KOPT-K1 (cell line): ENCODE data around the gene FEZ2.

ENCODE experiments used
- H3K27ac ChIP-seq: fragments of 200-600 bp; sonication (generic); 2 replicates; pipeline ENCODE4 v1.5.1; 2016; ENCODE audit warnings: antibody characterized with exemption, mild to moderate bottlenecking, low read depth, low read length; ENCODE audit not compliant: poor library complexity, severe bottlenecking
- H3K36me3 ChIP-seq: fragments of 200-600 bp; sonication (generic); 2 replicates; pipeline ENCODE4 v1.5.1; 2017; ENCODE audit warnings: antibody characterized with exemption, mild to moderate bottlenecking, low read length, moderate library complexity; ENCODE audit not compliant: insufficient read depth
- H3K9me3 ChIP-seq: fragments of 200-600 bp; sonication (generic); 2 replicates; pipeline ENCODE4 v1.5.1; 2017; ENCODE audit warnings: antibody characterized with exemption, low read length, mild to moderate bottlenecking; ENCODE audit not compliant: insufficient read depth, poor library complexity, severe bottlenecking

Gene FEZ2

DNA sequence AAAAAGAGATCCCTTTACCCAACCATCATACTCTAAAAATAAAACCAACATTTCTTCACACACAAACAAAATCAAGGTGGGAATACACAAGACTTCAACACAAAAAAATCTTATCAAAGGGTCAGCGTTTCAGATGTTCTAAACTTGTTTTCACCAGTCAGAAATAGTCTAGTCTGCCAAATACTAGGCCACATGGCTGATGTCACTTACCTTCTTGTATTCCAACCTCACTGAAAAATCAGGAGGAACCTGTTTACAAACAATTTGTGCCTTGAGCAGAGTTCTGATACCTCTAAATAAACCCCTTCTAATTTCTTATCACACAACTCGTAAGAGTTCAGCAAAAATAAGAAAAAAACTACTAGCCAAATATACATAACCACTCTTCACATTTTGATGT lies 20.1 kb downstream of the FEZ2 start:
- Histone ChIP-seq H3K9me3 (no peaks in the 10 kb centered on the region), H3K36me3 (peaks cover 96% of the 10 kb centered on the region), H3K27ac (no peak overlapping the region)

DNA sequence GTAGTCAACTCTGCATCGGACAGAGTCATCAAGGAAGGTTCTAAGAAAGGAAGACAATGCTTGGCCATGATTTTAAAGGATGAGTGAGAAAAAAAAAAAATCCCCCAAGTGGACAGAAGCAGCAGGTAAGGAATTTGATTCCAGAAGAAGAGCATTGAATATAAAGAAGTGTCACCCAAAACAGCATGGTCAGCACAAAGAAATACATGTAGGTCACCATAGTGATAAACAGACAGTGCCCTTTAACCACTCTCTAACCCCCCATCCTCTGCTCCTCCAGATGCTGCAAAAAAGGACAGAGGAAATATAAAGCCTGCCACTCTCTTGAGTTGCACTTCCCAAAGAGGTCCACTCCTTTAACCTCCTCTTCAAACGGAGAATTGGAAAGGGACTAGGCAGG lies 23.4 kb downstream of the FEZ2 start:
- Histone ChIP-seq H3K36me3 (peaks cover 70% of the 10 kb centered on the region), H3K9me3 (no peaks in the 10 kb centered on the region), H3K27ac (no peak overlapping the region)

DNA sequence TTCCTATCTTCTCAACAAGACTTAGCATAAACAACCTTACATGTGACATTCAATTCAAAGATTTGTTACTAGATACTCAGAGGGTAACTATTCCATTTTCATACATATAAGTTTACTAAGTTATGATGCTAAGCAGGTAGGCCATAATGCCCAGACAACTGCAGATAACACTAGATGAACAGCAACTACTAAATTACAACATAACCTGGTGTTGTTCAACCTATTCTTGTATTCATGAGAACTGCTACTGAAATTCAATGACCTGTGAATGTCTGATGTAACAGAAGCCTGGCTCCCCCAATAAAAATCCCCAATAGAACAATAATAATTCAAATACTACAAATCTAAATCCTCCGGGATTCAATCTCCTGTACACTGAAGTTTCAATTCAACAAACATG lies 24.8 kb downstream of the FEZ2 start:
- H3K27ac ChIP-seq = no peak overlapping the region
- H3K36me3 ChIP-seq = peaks cover 56% of the 10 kb centered on the region
- no peaks in the 10 kb centered on the region for H3K9me3 ChIP-seq

DNA sequence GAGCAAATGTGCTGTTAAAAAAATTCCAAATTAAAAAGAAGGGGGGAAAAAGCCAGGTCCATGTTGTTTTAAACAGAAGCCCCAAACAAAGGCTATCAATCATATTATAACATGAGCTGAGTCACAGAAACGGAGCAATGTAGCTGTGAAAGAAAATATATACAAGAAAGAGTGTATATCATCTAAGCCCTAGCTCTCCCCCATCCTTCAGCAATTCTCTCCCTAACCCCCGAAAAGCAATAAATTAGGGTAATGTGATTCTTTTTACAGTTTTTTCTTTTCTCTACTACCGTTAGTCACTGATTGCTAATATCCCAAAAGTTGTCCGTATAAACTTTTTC lies 25.3 kb downstream of the FEZ2 start:
- peaks cover 52% of the 10 kb centered on the region for H3K36me3 ChIP-seq
- no peak overlapping the region for H3K27ac ChIP-seq
- no peaks in the 10 kb centered on the region for H3K9me3 ChIP-seq

DNA sequence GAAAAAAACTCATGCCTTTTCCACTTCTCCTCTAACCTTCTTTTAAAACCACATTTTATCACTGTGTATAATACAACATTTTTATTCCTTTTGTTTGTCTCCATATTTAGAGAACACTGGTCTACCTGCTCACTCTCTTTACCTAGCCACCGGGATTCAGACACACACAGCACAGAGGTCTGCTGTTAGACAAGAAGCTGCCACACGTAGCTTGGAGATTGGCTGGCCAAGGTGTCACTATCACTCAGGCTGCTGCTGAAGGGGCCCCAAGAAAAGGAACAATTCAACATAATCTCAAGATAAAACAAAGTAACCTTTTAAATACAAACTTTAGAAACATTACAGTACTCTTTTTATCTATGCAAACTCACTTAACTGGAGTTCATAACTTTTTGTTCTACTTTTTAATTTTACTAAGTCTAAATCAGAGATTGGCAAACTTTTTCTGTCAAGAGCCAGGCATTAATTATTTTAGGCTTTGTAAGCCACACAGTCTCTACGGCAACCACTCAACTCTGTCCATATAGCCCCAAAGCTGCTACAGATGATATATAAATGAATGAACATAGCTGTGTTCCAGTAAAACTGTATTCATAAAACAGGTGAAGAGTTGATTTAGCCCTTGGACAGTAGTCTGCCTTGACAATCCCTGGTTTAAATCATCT lies 25.8 kb downstream of the FEZ2 start:
- no peak overlapping the region for H3K27ac ChIP-seq

DNA sequence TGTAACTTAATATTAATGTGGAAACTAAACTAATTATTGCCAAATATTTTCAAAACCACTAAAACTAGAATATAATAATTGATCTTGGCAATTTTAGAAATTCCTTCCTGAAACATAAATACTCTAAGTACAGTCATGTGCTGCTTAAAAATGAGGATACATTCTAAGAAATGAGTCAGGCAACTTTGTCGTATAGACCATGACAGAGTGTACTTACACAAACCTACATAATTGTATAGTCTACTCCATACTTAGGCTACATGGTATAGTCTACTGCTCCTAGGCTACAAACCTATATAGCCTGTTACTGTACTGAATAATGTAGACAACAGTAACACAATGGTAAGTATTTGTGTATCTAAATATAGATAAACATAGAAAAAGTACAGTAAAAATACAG lies 27.6 kb downstream of the FEZ2 start:
- H3K9me3 ChIP-seq = no peaks in the 10 kb centered on the region
- H3K36me3 ChIP-seq = peaks cover 43% of the 10 kb centered on the region
- no peak overlapping the region for H3K27ac ChIP-seq

More for the DNA sequence above, 25.8 kb downstream of the FEZ2 start:
- Histone ChIP-seq H3K9me3 (no peaks in the 10 kb centered on the region), H3K36me3 (peaks cover 47% of the 10 kb centered on the region)

DNA sequence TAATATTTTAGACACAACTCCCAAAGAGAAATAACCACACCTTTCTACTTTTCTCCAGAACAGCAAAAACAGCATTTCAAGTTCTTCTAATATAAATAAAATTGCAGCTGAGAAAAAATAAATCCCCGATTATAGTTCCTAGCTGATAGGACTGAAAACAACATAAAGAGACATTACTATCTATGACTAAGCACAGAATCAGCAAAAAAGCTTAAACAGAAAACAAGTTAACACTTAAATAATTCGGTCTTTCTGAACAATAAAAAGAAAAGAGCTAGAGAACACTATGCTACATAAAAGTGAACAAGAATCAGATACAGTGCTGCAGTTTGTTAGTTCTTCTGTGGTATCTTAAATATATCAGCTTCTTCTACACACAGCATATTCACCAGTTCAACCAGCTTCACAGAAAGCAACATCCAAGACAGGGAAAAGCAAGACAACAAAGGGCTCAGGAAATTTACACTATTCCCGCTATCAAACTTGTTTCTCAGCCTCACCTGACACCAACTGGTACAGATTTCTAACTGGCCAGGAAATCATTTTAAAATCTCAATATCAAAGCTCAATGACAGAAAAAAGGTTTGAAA lies 28.6 kb downstream of the FEZ2 start:
- Histone ChIP-seq H3K27ac (no peak overlapping the region), H3K36me3 (peaks cover 42% of the 10 kb centered on the region), H3K9me3 (no peaks in the 10 kb centered on the region)

DNA sequence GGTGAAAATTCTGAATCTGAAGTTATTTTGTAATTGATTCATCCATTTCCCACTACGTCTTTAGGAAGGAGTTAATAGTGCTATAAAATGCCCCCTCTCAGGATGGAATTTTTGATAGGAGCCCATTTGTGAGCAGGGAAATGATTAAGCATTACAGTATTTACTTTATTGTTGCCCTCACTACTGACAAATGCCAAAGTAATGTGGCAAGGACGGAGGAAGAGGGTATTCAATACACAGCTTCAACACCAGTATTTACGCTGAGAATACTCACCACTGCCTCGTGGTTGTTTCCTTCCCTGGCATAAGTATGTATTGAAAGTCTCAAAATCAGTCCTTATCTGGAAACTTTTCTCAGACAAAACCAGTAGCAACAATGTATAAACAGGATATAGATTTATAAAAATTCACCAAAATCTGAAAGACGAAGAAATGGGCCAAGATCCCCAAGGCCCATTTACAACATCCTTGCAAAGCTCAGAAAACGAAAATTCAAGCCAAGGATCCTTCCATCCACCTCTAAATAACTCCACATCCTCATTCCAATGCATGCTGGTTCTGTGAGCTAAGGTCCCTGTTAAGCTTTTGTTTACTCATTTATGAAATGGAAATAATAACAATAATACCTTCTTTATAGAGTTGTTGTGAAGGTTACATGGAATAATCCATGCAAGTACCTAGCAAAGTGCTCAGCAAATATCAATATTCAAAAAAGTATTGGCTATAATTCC lies 29.3 kb downstream of the FEZ2 start:
- H3K36me3 ChIP-seq = peaks cover 39% of the 10 kb centered on the region
- no peak overlapping the region for H3K27ac ChIP-seq
- H3K9me3 ChIP-seq = no peaks in the 10 kb centered on the region

DNA sequence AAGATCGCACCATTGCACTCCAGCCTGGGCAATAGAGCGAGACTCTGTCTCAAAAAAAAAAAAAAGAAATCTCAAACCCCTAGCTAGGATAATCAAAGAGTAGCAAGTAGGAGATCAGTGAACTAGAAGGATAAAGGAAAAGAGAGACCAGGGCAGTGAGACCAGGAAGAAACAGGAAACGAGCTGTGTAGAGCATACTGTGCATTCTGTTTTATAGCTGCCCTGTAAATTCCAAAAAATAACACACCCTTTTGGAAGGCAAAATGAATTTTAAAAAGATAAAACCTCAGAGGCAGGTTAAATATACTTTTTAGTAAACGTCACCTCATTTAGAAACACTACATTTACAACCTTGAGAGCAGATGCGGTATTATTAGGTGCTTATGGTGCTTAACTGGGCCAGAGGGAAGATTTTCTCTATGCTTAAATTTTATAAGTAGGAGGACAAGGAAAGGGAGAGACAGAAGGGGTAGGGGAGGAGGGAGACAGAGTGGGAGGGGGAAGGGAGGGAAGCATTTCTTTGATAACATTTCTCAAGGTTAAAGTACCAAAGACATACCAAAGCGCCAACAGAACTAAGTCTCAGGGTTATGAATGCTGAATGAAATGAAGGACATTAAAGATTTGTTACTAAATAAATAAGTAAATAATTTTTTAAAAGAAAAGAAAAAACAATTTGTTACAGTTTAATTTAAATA lies 30.1 kb downstream of the FEZ2 start:
- Histone ChIP-seq H3K36me3 (peaks cover 39% of the 10 kb centered on the region), H3K9me3 (no peaks in the 10 kb centered on the region), H3K27ac (no peak overlapping the region)

DNA sequence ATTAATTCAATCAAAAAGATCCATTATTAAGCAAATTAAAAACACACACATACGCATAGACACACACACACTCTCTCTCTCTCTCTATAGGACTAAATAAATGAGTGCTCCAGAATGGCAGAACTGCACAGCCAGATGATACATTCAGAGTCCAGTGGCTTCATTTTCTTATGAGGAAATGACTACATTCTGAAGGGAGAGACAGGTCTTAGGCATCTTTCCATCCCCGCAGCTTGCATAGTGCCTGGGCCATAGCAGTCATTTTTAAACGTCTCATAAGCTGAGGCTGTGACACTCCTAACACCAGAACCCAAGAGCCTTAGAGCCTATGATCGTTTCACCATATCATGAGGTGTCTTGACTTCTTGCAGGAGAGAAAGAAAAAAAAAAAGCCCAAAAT lies 31.1 kb downstream of the FEZ2 start:
- Histone ChIP-seq H3K9me3 (no peaks in the 10 kb centered on the region), H3K36me3 (peaks cover 39% of the 10 kb centered on the region), H3K27ac (no peak overlapping the region)

DNA sequence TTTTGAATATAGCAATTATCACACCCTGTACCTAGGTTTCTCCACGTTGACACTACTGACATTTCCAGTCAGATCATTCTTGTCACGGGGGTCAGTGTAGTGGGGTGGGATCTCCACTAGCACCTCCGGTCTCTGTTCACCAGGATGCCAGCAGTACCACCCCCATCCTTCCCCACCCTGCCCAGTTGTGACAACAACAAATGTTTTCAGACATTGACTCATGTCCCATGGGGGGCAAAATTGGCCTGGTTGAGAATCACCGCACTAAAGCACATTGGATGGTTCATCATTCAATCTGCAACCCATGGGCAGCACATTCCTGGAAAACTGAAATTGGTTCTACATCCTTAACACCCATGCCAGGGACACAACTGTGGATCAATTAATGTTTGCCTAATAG lies 32.3 kb downstream of the FEZ2 start:
- Histone ChIP-seq H3K36me3 (peaks cover 37% of the 10 kb centered on the region), H3K27ac (no peak overlapping the region), H3K9me3 (no peaks in the 10 kb centered on the region)

DNA sequence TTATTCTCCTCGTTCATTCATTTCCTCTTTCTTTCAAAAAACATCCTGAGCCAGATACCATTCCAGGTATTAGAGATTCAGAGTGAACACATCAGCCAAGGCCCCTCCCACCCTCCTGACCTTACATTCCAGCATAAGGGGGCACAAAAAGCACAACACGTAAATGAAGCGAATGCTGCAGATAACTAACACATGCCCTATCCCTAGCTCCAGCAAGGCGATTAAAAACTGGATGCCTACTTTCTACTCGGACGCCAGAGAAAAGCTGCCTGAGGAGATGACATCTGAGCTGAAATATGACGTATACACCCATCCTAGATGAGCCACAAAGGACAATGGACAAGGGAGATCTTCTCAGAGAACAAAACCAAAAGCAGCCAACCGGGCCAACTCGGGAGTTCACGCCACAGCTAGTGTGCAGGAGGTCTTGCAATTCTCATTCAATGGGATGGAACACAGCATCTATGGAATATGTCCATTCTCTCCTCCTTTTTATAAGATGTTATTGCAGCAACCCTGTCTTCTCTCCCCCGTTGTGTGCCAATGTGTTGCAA lies 33.5 kb downstream of the FEZ2 start:
- Histone ChIP-seq H3K27ac (no peak overlapping the region), H3K9me3 (no peaks in the 10 kb centered on the region), H3K36me3 (peaks cover 38% of the 10 kb centered on the region)

DNA sequence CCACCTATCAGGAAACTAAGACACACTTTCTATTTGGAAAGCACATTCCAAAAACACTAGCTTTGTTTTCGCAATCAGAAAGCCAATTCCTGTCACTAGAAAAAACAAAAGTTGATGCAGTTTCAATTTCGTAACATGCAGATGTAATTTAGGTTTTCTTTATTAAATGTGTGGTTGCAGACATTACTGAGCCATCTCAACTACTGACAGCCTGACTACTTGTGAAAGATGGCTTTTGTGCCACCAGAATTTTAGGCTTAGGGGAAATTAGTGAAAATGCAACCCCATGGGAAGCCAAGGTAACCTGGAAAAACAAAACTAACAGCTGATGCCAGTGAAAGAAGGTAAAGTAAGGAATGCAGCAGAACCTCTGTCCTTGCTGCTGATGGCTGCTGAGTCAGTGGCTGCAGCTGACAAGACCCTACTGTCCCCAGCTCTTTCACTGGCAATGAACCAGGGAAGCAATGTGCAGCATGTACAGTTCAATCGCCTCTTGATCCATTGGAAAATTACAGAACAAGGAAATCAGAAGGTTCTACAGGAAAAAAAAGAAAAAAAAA lies 34.9 kb downstream of the FEZ2 start:
- Histone ChIP-seq H3K27ac (no peak overlapping the region), H3K36me3 (peaks cover 38% of the 10 kb centered on the region), H3K9me3 (no peaks in the 10 kb centered on the region)

DNA sequence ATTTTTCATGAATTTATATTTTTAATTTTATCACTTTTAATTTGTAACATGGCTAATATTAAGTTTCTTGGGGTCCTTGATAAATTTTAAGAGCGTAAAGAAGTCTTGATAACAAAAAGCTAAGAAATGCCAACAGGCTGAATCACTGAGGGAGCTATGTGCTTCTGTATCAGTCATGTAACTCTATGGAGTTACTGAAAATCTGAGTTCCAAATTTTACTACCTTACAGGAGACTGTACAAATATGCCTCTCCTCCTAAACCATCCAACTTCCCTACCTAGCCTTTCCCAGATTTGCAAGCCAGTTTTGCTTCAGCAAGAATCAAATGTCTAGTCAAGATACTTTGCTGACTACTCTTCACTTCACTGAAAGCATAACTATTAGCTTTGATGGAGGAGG lies 35.7 kb downstream of the FEZ2 start:
- Histone ChIP-seq H3K36me3 (peaks cover 38% of the 10 kb centered on the region), H3K27ac (no peak overlapping the region)

More for the DNA sequence above, 35.7 kb downstream of the FEZ2 start:
- no peaks in the 10 kb centered on the region for H3K9me3 ChIP-seq
